HG03575 (cell line): ENCODE results near the gene PTPRM.

Experiments
- ATAC-seq: cut with Tn5 transposase; IDR thresholded peaks from one replicate; pipeline ENCODE4 v1.9.1; 2021; ENCODE audit not compliant: unreplicated experiment, insufficient number of reproducible peaks, low FRiP score; ENCODE audit errors: extremely low read depth

The PTPRM gene

GRCh38 chr18:8242151-8242696 is 675.1 kb downstream of the PTPRM start:
- ATAC-seq, result no peak

- ATAC-seq, result no peak
Measured at GRCh38 chr18:8247700-8248099, 680.6 kb downstream of the PTPRM start.

DNA sequence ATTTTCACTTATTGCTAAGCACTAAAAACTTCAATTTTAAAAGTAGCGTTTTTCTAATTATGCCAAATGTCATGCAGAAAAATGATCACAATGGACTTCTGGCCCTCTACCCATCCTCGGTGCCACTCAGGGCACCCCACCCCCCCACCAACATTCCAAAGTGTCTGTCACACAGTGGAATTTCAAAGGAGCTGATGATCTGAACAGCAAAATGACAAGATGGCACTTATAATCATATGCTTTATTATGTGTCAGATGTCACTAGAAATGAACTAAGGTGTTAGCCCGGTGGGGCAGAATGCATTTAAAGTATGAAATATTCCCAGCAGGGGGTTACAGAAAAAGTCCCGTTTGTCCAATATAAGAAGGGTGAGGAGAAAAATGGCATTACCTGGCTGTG is 681.5 kb downstream of the PTPRM start:
- ATAC-seq, result no peak

GRCh38 chr18:8249811-8250210 is 682.7 kb downstream of the PTPRM start:
- ATAC-seq, result no peak

- no peak for ATAC-seq
Measured at GRCh38 chr18:8252371-8252770, 685.3 kb downstream of the PTPRM start.

DNA sequence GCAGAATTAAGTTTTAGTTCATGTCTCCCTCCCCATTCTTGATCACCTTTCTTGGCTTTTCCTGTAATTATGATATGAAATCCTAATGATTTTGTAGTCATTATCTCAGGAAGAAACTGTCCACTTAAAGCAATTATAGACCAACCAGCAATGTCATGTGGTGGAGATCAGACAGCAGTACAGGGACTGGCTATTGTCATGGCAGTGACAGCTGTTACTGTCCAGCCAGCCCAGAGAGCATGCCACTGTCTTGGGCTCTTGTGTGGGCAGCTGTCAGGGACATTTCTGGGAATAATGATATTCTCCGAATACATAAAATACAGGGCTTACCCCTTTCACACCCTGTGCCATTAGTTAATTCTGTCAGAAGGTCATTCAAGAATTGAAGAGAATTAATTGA is 686.8 kb downstream of the PTPRM start:
- ATAC-seq, result no peak

GRCh38 chr18:8254654-8255053 is 687.5 kb downstream of the PTPRM start:
- ATAC-seq, result no peak

DNA sequence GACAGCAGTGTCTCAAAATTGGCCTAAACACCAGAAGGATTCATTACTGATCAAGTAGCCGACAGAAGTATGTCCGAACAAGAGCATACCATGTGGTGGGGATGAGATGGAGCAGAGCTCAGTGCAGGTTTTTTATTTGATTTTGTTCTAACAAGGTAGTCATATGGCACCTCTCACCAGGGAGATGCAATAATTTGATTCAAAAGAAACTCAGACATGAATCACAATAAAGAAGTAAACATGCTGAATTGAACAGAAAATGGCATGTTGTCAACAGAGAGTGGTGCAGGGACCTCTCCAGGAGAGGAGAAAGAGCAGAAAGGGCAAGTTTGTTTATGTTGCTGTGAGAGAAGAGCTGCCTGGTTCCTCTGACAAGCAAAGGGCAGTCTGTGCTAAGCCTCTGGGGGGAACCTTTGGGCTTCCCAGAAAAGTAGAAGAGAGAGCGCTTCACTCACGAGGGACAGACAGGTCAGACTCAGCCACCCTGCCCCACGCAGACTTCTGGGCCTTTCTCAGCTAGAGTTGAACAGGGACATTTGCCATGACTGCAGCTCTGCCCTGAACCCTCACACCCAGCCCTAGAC is 690.8 kb downstream of the PTPRM start:
- no peak for ATAC-seq

GRCh38 chr18:8260319-8260718 is 693.2 kb downstream of the PTPRM start:
- no peak for ATAC-seq

DNA sequence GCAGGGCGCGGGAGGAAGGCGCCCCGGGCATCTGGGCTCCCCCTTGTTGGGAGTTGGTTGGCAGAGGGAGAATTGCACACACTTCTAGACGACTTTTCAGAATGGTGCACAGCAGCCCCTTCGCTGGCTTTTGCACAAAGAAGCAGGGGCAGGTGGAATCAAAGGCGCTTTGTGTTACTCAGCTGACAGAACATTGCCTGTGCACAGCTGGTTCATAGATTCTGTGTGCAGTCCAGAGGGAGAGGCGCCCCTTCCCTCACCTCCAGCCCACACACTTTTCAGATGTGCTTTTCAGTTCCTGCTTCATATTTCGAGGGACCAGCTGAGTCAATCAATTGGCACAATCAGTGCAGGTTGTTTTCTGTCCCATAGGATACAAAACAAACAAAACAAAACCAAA is 693.7 kb downstream of the PTPRM start:
- ATAC-seq, result no peak

- ATAC-seq, result no peak
Measured at GRCh38 chr18:8261651-8262091, 694.6 kb downstream of the PTPRM start.

- ATAC-seq, result no peak
Measured at GRCh38 chr18:8262221-8262620, 695.1 kb downstream of the PTPRM start.

- no peak for ATAC-seq
Measured at GRCh38 chr18:8264116-8264515, 697.0 kb downstream of the PTPRM start.

- no peak for ATAC-seq
Measured at GRCh38 chr18:8264861-8265411, 697.8 kb downstream of the PTPRM start.

GRCh38 chr18:8272254-8272653 is 705.1 kb downstream of the PTPRM start:
- ATAC-seq, result no peak

GRCh38 chr18:8274370-8274769 is 707.3 kb downstream of the PTPRM start:
- no peak for ATAC-seq

DNA sequence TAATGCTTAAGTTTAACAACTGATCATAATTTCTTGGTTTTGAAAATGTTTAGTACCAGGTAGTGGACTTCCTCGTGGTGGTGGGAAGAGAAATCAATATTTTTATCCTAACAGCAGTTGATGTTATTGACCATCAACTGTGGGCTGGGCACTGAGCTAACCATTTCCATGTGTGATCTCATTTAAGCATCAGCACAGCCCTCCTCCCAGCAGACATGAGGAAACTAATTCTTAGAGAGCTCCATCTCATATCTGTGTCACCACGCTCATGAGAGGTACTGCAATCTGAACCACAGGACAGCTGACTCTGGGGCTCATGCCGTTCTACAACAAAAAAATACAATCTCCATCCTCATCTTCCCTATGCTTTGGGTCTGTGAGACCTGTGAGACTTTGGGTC is 709.3 kb downstream of the PTPRM start:
- no peak for ATAC-seq

- no peak for ATAC-seq
Measured at GRCh38 chr18:8277270-8277669, 710.2 kb downstream of the PTPRM start.

- ATAC-seq, result no peak
Measured at GRCh38 chr18:8279346-8279745, 712.2 kb downstream of the PTPRM start.

DNA sequence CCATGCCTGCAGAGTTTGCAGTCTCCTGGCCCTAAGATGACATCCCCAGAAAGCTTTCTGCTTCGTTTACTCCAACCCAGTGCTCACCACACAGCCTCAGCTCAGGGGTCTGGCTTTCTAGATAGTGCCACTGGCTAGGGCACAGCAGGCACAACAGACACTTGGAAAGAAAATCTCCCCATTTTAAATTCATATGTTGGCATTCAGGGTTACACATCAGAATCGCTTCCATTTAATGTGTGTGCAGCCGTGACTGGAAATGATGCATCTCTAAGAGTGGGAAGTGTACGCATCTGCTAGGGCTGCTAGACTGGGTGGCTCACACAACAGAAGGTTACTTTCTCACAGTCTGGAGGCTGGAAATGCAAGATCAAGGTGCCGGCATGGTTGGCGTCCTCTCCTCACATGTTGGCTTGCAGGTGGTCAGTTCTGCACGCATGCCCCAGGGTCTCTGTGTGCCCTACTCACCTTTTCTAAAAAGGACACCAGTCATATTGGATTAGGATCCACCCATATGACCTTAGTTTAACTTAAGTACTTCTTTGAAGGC is 712.7 kb downstream of the PTPRM start:
- ATAC-seq, result no peak
